ENCODE data around the gene RASAL2. TPM values are rescaled to one million over a fixed set of nuclear protein-coding genes. Genes with fewer than 3 reads are reported as not detected.

The RASAL2 gene
- total and polyA plus RNA-seq, 2 of the 13 experiments (the other 11 are each of a cell fraction or from before 2014, with no cell fraction given): 5.4 to 5.9 TPM

DNA sequence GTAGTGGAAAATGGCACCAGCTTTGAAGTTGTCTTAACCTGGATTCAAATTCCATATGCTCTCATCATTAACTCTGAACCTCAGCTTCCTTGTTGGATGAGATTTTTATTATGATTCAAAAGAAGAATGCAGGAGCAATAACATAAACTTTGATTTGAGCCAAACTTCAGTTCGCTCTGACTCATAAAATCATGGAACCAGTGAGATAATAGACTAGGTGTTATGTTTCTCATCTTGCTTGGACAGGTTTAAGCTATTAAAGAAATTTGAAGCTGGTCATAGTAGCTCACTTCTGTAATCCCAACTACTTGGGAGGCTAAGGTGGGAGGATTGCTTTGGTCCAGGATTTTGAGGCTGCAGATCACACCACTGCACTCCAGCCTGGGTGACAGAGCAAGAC is 230.1 kb downstream of the RASAL2 start (continued):
- no peak for TF ChIP-seq HNRNPLL (IDR thresholded peaks at IDR 0.05; ENCODE audit: low read depth, low read length, poor library complexity, severe bottlenecking)
- no peak for TF ChIP-seq EZH2 (conservative IDR thresholded peaks at IDR 0.05; ENCODE audit: low read depth, low read length)
- TF ChIP-seq SMARCC2 (IDR thresholded peaks at IDR 0.05): no peak

DNA sequence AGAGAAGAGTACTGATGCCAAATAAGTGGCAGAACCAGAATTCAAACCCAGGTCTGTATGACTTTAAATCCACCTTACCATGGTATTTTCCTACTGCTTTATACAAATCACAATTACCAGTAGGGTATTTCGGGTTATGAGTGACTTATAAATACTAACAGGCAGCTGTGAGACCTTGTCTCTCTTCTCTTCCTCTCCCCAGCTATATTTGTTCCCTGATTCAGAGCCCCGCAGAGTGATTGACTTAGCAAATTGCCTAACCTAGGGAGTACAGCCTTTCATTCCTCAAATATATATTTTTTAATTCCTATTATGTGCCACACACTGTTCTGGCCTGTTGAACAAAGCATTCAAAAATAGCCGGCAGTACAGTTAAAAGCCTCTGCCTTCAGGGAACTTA is 234.8 kb downstream of the RASAL2 start:
- Histone ChIP-seq H3K27me3 (ENCODE audit: control insufficient read depth in 1 of 2, insufficient read depth in 2 of 2, low read length in 2 of 2) (no peaks in the 10 kb centered on the region), H3K36me3 (replicated peaks in 1 of 2; ENCODE audit: control insufficient read depth in 1 of 2, insufficient read depth in 2 of 2, low read length in 2 of 2) (no peaks in the 10 kb centered on the region), H4K20me1 (ENCODE audit: insufficient read depth, low read length) (no peaks in the 10 kb centered on the region), H3K79me2 (ENCODE audit: insufficient read depth, low read length) (no peaks in the 10 kb centered on the region), H3K4me1 (ENCODE audit: insufficient read depth, low read length) (no peaks in the 10 kb centered on the region), H3K9ac (ENCODE audit: insufficient read depth, low read depth, low read length) (no peak overlapping the region), H3K4me3 (replicated peaks in 1 of 3; ENCODE audit: insufficient read depth in 1 of 3, low read depth in 2 of 3, low read length in 3 of 3) (no peak overlapping the region), H3K9me3 (ENCODE audit: low read length) (no peaks in the 10 kb centered on the region), H3K4me2 (ENCODE audit: low read depth, low read length) (no peak overlapping the region), H2AFZ (ENCODE audit: low read length) (no peak overlapping the region), H3K27ac (ENCODE audit: extremely low read length, insufficient read depth, low read length) (no peak overlapping the region)
- ChIA-PET POLR2A (no interaction called here), CTCF (ENCODE audit: low intra/inter-chr PET ratio, low total read pairs) (no interaction called here)
- intact Hi-C loops (cut with micrococcal nuclease; ENCODE audit: unreplicated experiment) (no loop called here), in situ Hi-C loops (cut with HindIII; ENCODE audit: extremely low pct_ligation_motif_present, low pct_unique_long_range_greater_than_20kb) (no loop called here)
- no peak for ATAC-seq
- DNase-seq (ENCODE audit: low spot score): no peak
- no peak for FAIRE-seq
- 89% methylated on average over 3 of the region's 3 CpGs for WGBS (ENCODE audit: low lambda C conversion rate)
- no TSS peak for BruUV-seq (replicated peaks)
- TF ChIP-seq THAP11 (CRISPR knock-in tag; IDR thresholded peaks at IDR 0.05): no peak
- TF ChIP-seq ZNF746 (CRISPR knock-in tag; IDR thresholded peaks at IDR 0.05): no peak
- no peak for TF ChIP-seq ZNF891 (CRISPR knock-in tag; IDR thresholded peaks at IDR 0.05)
- TF ChIP-seq RBM39 (IDR thresholded peaks at IDR 0.05; ENCODE audit: low read depth, low read length, poor library complexity, severe bottlenecking): no peak
- TF ChIP-seq, protein P1, sequence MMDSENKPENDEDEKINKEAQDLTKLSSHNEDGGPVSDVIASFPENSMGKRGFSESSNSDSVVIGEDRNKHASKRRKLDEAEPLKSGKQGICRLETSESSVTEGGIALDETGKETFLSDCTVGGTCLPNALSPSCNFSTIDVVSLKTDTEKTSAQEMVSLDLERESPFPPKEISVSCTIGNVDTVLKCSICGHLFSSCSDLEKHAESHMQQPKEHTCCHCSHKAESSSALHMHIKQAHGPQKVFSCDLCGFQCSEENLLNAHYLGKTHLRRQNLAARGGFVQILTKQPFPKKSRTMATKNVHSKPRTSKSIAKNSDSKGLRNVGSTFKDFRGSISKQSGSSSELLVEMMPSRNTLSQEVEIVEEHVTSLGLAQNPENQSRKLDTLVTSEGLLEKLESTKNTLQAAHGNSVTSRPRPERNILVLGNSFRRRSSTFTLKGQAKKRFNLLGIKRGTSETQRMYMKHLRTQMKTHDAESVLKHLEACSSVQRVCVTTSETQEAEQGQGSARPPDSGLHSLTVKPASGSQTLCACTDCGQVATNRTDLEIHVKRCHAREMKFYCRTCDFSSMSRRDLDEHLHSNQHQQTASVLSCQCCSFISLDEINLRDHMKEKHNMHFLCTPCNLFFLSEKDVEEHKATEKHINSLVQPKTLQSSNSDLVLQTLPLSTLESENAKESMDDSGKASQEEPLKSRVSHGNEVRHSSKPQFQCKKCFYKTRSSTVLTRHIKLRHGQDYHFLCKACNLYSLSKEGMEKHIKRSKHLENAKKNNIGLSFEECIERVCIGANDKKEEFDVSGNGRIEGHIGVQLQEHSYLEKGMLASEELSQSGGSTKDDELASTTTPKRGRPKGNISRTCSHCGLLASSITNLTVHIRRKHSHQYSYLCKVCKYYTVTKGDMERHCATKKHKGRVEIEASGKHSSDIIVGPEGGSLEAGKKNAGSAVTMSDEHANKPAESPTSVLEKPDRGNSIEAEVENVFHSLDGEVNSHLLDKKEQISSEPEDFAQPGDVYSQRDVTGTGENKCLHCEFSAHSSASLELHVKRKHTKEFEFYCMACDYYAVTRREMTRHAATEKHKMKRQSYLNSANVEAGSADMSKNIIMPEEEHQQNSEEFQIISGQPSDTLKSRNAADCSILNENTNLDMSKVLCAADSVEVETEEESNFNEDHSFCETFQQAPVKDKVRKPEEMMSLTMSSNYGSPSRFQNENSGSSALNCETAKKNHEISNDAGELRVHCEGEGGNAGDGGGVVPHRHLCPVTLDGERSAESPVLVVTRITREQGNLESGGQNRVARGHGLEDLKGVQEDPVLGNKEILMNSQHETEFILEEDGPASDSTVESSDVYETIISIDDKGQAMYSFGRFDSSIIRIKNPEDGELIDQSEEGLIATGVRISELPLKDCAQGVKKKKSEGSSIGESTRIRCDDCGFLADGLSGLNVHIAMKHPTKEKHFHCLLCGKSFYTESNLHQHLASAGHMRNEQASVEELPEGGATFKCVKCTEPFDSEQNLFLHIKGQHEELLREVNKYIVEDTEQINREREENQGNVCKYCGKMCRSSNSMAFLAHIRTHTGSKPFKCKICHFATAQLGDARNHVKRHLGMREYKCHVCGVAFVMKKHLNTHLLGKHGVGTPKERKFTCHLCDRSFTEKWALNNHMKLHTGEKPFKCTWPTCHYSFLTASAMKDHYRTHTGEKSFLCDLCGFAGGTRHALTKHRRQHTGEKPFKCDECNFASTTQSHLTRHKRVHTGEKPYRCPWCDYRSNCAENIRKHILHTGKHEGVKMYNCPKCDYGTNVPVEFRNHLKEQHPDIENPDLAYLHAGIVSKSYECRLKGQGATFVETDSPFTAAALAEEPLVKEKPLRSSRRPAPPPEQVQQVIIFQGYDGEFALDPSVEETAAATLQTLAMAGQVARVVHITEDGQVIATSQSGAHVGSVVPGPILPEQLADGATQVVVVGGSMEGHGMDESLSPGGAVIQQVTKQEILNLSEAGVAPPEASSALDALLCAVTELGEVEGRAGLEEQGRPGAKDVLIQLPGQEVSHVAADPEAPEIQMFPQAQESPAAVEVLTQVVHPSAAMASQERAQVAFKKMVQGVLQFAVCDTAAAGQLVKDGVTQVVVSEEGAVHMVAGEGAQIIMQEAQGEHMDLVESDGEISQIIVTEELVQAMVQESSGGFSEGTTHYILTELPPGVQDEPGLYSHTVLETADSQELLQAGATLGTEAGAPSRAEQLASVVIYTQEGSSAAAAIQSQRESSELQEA (CRISPR knock-in tag; IDR thresholded peaks at IDR 0.05; ENCODE audit: not compliant biosample characterization): no peak
- TF ChIP-seq ZBTB38 (CRISPR knock-in tag; IDR thresholded peaks at IDR 0.05): no peak
- no peak for TF ChIP-seq U2AF1 (optimal IDR thresholded peaks at IDR 0.05; ENCODE audit: low read depth, low read length)
- TF ChIP-seq RORA (CRISPR knock-in tag; IDR thresholded peaks at IDR 0.05): no peak
- no peak for TF ChIP-seq SKI (IDR thresholded peaks at IDR 0.05; ENCODE audit: partially characterized antibody)
- no peak for TF ChIP-seq SRSF1 (optimal IDR thresholded peaks at IDR 0.05; ENCODE audit: low read depth, low read length)
- no peak for TF ChIP-seq PAWR (CRISPR knock-in tag; IDR thresholded peaks at IDR 0.05; ENCODE audit: borderline replicate concordance)
- TF ChIP-seq, protein P2, sequence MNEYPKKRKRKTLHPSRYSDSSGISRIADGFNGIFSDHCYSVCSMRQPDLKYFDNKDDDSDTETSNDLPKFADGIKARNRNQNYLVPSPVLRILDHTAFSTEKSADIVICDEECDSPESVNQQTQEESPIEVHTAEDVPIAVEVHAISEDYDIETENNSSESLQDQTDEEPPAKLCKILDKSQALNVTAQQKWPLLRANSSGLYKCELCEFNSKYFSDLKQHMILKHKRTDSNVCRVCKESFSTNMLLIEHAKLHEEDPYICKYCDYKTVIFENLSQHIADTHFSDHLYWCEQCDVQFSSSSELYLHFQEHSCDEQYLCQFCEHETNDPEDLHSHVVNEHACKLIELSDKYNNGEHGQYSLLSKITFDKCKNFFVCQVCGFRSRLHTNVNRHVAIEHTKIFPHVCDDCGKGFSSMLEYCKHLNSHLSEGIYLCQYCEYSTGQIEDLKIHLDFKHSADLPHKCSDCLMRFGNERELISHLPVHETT (CRISPR knock-in tag; conservative IDR thresholded peaks at IDR 0.05): no peak

All from HepG2 (cell line).